Astrocyte (in vitro differentiated cells and primary cell): ENCODE results near the gene ONECUT2. TPM values are rescaled to one million over a fixed set of nuclear protein-coding genes. Genes with fewer than 3 reads are reported as not detected.

Experiments
- DNase-seq: peaks from one replicate; pipeline ENCODE4 v3.0.0-alpha.2; 2010; ENCODE audit warnings: low read depth
- FAIRE-seq: peaks from 2 replicates; lab custom pipeline; 2011; peaks lifted over from hg19 to GRCh38; lab: Jason Lieb, UNC
- H2AFZ ChIP-seq: 2 replicates; pipeline ENCODE4 v1.6.0; 2012; ENCODE audit warnings: low read depth, low read length, inconsistent platforms
- H3K27ac ChIP-seq: 2 replicates; pipeline ENCODE4 v1.5.1; 2011; ENCODE audit warnings: low read depth, low read length, inconsistent platforms
- H3K27me3 ChIP-seq: 2 replicates; pipeline ENCODE4 v1.6.0; 2011; ENCODE audit warnings: low read length, inconsistent platforms; ENCODE audit not compliant: insufficient read depth
- H3K36me3 ChIP-seq: 2 replicates; pipeline ENCODE4 v1.5.1; 2011; ENCODE audit warnings: low read length, inconsistent platforms; ENCODE audit not compliant: insufficient read depth
- H3K4me1 ChIP-seq: 2 replicates; pipeline ENCODE4 v1.5.1; 2011; ENCODE audit warnings: low read length, inconsistent platforms; ENCODE audit not compliant: insufficient read depth
- H3K4me2 ChIP-seq: 2 replicates; pipeline ENCODE4 v1.6.0; 2012; ENCODE audit warnings: low read length, inconsistent platforms
- H3K4me3 ChIP-seq: 2 replicates; pipeline ENCODE4 v1.5.1; 2011; ENCODE audit warnings: low read depth, mild to moderate bottlenecking, low read length, inconsistent platforms; ENCODE audit not compliant: insufficient read depth
- H3K79me2 ChIP-seq: 2 replicates; pipeline ENCODE4 v1.6.0; 2012; ENCODE audit warnings: mild to moderate bottlenecking, low read length, inconsistent platforms; ENCODE audit not compliant: insufficient read depth
- H3K9ac ChIP-seq: 2 replicates; pipeline ENCODE4 v1.6.0; 2012; ENCODE audit warnings: mild to moderate bottlenecking, low read length, inconsistent platforms
- H3K9me3 ChIP-seq: 2 replicates; pipeline ENCODE4 v1.5.1; 2012; ENCODE audit warnings: low read depth, mild to moderate bottlenecking, low read length, inconsistent platforms; ENCODE audit not compliant: insufficient read depth
- H4K20me1 ChIP-seq: 2 replicates; pipeline ENCODE4 v1.6.0; 2012; ENCODE audit warnings: low read length, inconsistent platforms; ENCODE audit not compliant: insufficient read depth
- H3K27ac Mint-ChIP-seq: one replicate; pipeline ENCODE4 v1.8.0; 2021; ENCODE audit warnings: mild to moderate bottlenecking, mixed read lengths; ENCODE audit not compliant: unreplicated experiment
- H3K27me3 Mint-ChIP-seq: one replicate; pipeline ENCODE4 v1.8.0; 2021; ENCODE audit warnings: low read depth, mixed read lengths; ENCODE audit not compliant: unreplicated experiment
- H3K36me3 Mint-ChIP-seq: one replicate; pipeline ENCODE4 v1.8.0; 2021; ENCODE audit warnings: low read depth, mixed read lengths; ENCODE audit not compliant: unreplicated experiment
- H3K4me1 Mint-ChIP-seq: one replicate; pipeline ENCODE4 v1.8.0; 2021; ENCODE audit warnings: low read depth, mixed read lengths; ENCODE audit not compliant: unreplicated experiment
- H3K4me3 Mint-ChIP-seq: one replicate; pipeline ENCODE4 v1.8.0; 2021; ENCODE audit warnings: mild to moderate bottlenecking, moderate library complexity, mixed read lengths; ENCODE audit not compliant: unreplicated experiment
- H3K9me3 Mint-ChIP-seq: one replicate; pipeline ENCODE4 v1.8.0; 2021; ENCODE audit warnings: mild to moderate bottlenecking, mixed read lengths; ENCODE audit not compliant: unreplicated experiment
- EZH2 ChIP-seq: IDR thresholded peaks from 2 replicates; pipeline ENCODE4 v1.6.1; 2012; ENCODE audit warnings: mild to moderate bottlenecking, low read length, inconsistent platforms; ENCODE audit not compliant: insufficient read depth
- total RNA-seq: library from RNA; stranded (reverse); gene quantifications from 2 replicates; pipeline ENCODE4 v1.2.1, GENCODE V29; 2021
- TF ChIP-seq, protein P1 (sequence below): IDR thresholded peaks from 2 replicates; pipeline ENCODE4 v1.5.1; 2011; ENCODE audit warnings: low read depth, mild to moderate bottlenecking, inconsistent platforms, low read length, moderate library complexity; ENCODE audit not compliant: insufficient read depth

The ONECUT2 gene
- total RNA-seq, 1 donor from 2014 or later, result 6.2 TPM

DNA sequence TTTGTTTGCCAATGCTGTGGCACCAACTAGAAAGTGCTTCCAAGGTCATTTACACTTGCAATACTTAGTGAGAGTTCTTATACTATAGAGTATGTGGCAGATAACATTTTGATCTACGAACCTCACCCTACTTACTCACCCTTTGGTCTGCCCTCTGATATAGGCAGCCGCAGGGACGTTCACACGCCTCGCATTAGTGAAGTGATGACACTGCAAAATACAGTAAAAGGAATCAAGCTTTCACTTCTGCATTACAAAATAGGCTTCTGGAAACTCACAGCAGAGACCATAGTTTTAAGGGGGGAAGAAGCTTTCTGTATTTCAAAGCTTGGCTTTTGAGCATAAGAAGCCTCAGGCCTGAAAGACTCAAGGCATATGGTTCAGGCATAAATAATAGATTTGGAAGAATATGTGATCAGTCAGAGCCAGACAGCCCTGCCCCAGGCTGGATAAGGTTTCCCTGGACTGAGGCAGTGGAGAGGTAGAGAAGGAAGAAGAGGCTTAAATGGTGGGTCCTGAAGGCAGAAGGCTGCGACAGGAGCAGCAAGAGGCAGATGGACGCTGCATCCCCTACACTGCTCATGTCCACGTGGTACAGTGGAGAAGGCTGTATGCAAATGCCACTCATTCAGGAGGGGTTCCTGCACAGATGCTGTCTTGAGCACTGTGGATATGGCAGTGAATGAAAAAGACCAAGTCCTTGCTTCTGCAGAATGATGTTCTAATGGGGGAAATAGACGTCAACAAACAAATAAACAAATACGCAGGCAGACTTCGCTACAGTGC is 88.2 kb downstream of the ONECUT2 start:
- Mint-ChIP-seq H3K4me1 (no peaks in the 10 kb centered on the region), H3K4me3 (no peak overlapping the region), H3K9me3 (peaks cover 12% of the 10 kb centered on the region), H3K27me3 (peaks cover 8% of the 10 kb centered on the region), H3K36me3 (no peaks in the 10 kb centered on the region), H3K27ac (no peak overlapping the region)
- Histone ChIP-seq H3K36me3 (no peaks in the 10 kb centered on the region), H3K79me2 (no peaks in the 10 kb centered on the region), H3K4me1 (no peaks in the 10 kb centered on the region), H3K9me3 (no peaks in the 10 kb centered on the region), H3K9ac (no peak overlapping the region), H3K27me3 (no peaks in the 10 kb centered on the region), H3K27ac (no peak overlapping the region), H4K20me1 (no peaks in the 10 kb centered on the region), H3K4me2 (no peak overlapping the region), H3K4me3 (no peak overlapping the region), H2AFZ (no peak overlapping the region)
- DNase-seq (no peak), FAIRE-seq (no peak)
- TF ChIP-seq, protein P1, sequence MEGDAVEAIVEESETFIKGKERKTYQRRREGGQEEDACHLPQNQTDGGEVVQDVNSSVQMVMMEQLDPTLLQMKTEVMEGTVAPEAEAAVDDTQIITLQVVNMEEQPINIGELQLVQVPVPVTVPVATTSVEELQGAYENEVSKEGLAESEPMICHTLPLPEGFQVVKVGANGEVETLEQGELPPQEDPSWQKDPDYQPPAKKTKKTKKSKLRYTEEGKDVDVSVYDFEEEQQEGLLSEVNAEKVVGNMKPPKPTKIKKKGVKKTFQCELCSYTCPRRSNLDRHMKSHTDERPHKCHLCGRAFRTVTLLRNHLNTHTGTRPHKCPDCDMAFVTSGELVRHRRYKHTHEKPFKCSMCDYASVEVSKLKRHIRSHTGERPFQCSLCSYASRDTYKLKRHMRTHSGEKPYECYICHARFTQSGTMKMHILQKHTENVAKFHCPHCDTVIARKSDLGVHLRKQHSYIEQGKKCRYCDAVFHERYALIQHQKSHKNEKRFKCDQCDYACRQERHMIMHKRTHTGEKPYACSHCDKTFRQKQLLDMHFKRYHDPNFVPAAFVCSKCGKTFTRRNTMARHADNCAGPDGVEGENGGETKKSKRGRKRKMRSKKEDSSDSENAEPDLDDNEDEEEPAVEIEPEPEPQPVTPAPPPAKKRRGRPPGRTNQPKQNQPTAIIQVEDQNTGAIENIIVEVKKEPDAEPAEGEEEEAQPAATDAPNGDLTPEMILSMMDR, result no peak
- TF ChIP-seq EZH2, result no peak

DNA sequence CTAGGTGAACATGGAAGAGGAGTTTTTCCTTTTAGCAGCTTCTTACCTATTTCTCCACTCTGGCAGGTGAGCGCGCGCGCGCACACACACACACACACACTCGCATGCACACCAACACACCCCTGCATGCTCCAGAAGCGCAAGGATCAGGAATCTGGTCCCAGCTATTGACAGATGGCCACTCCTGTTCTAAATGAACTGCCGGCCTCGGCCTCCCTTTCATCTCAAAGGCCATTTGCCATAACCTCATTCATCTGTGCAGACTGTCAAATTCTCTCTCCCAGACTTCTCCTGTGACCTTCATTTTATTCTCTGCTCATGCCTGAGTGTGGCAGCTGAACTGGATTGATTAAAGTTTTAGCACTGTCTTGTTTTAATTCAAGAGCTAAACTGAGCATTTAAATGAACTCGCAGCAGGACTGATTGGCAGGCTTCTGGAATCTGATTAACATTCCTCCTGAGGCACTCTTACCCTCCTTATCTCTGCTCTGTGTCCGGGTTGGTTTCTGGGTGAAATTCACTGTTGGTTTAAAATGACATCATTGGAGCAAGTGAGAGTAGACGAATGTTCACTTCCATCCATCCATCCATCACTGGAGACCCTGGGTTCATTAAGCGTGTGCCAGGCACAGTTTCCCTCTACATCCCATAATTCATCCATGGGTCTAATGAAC is 92.5 kb downstream of the ONECUT2 start:
- H3K27ac ChIP-seq, result no peak overlapping the region
- H3K27ac Mint-ChIP-seq, result no peak overlapping the region
- H3K79me2 ChIP-seq, result no peaks in the 10 kb centered on the region
- no peaks in the 10 kb centered on the region for H4K20me1 ChIP-seq
- no peak for DNase-seq
- H3K4me1 Mint-ChIP-seq, result no peaks in the 10 kb centered on the region
- no peak overlapping the region for H3K4me3 Mint-ChIP-seq
- H3K9me3 ChIP-seq, result no peaks in the 10 kb centered on the region
- H3K36me3 Mint-ChIP-seq, result no peaks in the 10 kb centered on the region
- H3K4me1 ChIP-seq, result no peaks in the 10 kb centered on the region
- peaks cover 11% of the 10 kb centered on the region for H3K27me3 Mint-ChIP-seq
- peaks cover 12% of the 10 kb centered on the region for H3K9me3 Mint-ChIP-seq
- H3K4me2 ChIP-seq, result no peak overlapping the region
- H3K4me3 ChIP-seq, result no peak overlapping the region
- no peak for FAIRE-seq
- TF ChIP-seq, protein P1, result no peak
- TF ChIP-seq EZH2, result no peak
- no peak overlapping the region for H3K9ac ChIP-seq
- peaks cover 4% of the 10 kb centered on the region for H3K27me3 ChIP-seq
- no peaks in the 10 kb centered on the region for H3K36me3 ChIP-seq
- no peak overlapping the region for H2AFZ ChIP-seq

DNA sequence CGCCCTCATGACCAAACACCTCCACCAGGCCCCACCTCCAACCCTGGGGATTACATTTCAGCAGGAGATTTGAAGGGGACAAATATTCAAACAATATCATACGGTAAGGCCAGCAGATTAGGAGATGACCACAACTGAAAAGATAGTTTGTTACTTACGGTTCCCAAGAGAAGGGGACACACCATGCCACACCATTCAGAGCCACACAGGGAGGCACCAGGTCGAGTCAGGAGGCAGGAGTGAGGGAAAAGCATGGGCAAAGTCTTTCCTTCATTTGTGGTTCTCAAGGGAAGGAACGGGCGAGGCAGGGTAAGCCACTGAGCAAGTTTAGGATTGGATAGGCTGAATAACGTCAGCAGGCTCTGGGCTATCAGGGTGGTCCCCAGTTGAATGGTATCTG is 94.0 kb downstream of the ONECUT2 start:
- Histone ChIP-seq H3K27ac (no peak overlapping the region), H3K27me3 (peaks cover 4% of the 10 kb centered on the region), H4K20me1 (no peaks in the 10 kb centered on the region), H3K4me2 (no peak overlapping the region), H3K4me1 (no peaks in the 10 kb centered on the region), H3K4me3 (no peak overlapping the region), H3K79me2 (no peaks in the 10 kb centered on the region), H3K36me3 (no peaks in the 10 kb centered on the region), H2AFZ (no peak overlapping the region), H3K9ac (no peak overlapping the region), H3K9me3 (no peaks in the 10 kb centered on the region)
- TF ChIP-seq, protein P1, result no peak
- no peak for TF ChIP-seq EZH2
- H3K36me3 Mint-ChIP-seq, result no peaks in the 10 kb centered on the region
- no peak overlapping the region for H3K4me3 Mint-ChIP-seq
- H3K27me3 Mint-ChIP-seq, result peaks cover 13% of the 10 kb centered on the region
- FAIRE-seq (no peak), DNase-seq (no peak)
- peaks cover 12% of the 10 kb centered on the region for H3K9me3 Mint-ChIP-seq
- peaks cover 5% of the 10 kb centered on the region for H3K4me1 Mint-ChIP-seq
- no peak overlapping the region for H3K27ac Mint-ChIP-seq
